HG03460 (cell line): Measurements from ENCODE around the gene MYH13.

ENCODE experiments used
- ATAC-seq: cut with Tn5 transposase; IDR thresholded peaks from one replicate; pipeline ENCODE4 v1.9.1; 2021; ENCODE audit not compliant: unreplicated experiment

Gene MYH13

DNA sequence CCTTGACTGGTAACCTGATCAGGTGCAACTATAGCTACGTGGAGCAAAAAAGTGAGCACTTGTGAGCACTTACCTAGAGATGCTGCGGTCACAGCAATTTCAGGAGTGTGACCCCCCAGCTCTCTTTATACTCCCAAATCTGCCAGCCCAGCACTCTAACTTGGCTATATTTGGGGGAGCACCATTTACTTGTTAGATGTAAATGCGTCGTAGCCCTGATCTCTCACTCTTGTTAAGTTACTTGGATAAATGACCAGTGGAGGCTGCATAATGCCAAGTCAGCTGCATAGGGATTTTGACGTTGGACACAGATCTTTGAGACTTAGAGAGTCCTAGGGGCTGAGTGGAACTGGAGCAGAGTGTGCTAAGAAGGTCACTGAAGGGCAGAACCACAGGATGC is at the start of gene MYH13:
Gene MYH13 (minus strand): TSS at position 101 of the 400 bp plus-strand sequence. CDS start 8,476 bp downstream, outside the sequence.
- ATAC-seq = no peak

DNA sequence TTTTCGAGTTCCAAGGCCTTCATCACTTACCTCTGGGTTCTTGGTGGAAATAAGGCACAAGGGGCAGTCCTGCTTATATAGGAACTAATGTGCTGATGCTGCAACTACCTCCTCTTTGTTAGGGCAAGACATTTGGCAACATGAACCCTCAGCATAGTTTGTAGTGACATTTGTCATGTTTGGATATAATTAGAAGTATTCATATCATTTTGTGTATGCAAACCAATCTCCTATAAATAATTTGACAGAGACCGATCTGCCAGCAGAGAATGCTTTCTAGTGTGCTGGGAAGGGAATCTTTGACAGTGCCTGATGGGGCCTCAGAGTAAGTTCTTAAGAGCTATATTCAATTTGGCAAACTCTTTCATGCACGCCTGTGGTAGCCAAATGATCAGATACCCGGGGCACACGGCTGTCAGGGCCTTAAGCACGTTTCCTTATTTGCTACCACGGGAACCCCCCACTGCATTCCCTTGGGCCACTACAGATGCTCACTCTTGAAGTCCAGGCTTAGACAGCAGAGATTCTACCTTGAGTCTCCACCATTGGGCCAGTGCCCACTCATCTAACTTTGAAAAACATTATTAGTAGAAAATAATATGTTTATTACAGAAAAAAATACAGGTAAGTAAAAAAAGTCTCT is 49.2 kb upstream of the MYH13 start, which contains the start of gene MYH8:
Gene MYH8 (minus strand): TSS at position 51 of the 643 bp plus-strand sequence. CDS start 1,723 bp downstream, outside the sequence.
- ATAC-seq = no peak

DNA sequence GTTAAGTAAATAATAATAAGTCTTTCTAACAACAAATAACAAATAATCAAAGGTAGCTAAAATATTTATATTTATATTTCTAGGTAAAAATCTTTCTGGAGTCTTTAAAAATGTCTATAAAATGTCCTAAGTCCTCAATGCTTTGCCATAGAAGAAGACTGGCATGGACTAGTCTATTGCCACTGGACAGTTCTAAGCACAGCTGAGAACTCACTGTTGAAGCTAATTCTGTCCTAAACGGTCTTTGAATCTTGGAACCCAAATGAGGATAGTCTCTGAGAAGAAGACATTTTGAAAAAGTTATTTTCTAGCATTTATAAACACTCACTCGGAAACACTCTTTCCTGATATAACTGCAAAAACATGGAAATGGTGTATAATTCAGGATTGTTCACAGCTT is 48.4 kb upstream of the MYH13 start:
- ATAC-seq = no peak

DNA sequence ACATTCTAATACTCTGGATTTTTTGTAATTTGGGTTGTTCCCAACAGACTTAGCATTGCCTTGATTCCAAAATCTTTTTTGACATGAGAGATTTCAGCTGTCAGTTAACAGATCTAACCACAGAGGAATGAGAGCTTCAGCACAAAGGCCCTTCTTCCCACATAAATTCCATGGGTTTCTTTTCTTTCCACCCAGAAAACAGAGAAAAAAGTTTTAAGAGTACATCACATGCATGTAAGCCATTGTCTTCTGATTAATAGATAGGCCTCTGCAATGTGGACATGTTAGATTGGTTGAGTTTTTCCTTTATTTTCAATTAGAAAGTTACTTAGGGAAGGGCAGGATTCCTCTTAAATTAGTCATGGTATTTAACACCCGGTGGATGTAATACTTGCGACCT is 48.0 kb upstream of the MYH13 start:
- no peak for ATAC-seq

DNA sequence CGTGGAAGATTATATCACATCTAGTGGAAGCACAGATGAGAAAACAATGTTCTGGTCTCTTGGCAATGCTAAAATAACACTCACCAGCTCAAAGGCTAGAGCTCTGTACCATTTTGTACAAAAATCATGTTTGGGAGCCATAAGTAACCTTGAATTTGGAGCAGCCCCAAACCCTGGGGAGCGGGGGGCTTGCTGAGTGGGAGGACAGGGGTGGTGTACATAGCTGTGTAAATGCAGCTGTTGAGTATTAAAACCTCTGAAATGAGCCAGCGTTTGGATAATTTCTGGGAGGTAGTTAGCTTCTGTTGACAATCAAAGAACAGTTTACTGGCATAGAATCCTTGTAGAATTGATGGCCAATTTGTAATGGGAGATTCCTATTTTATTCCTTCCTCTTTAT is 44.6 kb upstream of the MYH13 start:
- ATAC-seq = no peak

DNA sequence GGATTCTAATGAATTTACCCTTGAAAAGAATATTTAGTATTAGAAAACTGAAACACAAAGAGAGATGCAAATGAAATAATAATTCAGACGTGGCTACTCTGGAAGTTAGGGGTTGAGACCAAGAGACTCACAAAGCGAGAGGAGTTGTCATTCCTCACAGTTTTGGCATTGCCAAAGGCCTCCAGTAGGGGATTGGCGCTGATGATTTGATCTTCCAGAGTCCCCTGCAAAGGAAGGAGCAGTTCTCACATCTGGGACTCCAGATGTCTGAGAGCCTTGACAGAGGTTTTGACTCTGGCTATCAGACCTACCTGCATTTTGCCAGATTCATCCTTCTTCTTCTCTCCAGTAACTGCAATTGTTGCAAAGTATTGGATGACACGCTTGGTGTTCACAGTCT is 42.4 kb upstream of the MYH13 start:
- ATAC-seq = no peak

DNA sequence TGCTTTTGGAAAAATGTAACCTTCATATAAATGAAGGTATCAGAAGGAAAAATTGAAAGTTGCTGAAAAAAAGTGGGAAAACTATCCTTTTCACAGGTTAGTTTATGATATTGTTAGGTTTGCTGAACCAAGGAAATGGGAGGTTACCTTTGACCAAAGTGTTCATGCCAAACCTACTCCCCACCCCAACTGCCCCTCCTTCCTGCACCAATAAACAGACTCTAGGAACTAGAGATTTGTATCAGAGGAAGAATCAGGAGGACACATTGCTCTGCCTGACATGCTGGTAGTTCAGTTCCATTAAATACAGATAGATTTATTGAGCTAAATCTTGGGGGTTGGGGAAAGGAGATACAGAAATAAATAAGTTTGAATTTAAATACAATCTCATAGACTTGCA is 30.8 kb upstream of the MYH13 start:
- no peak for ATAC-seq

DNA sequence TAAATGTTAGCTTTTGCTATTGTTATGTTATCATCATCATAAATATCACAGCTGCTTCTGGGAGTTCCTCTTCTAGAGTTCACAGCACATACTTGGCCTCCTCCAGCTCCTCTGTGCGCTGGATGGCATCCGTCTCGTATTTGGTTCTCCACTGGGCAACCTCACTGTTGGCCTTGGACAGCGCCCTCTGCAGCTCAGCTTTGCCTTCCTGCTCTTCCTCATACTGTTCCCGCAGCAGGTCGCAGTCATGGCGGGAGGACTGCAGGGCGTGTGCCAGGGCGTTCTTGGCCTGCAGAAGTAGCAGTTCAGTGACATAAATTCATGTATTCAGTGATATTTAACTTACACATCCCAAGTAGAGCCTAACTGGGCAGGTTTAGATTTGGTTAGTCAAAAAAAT is 25.5 kb upstream of the MYH13 start:
- no peak for ATAC-seq

DNA sequence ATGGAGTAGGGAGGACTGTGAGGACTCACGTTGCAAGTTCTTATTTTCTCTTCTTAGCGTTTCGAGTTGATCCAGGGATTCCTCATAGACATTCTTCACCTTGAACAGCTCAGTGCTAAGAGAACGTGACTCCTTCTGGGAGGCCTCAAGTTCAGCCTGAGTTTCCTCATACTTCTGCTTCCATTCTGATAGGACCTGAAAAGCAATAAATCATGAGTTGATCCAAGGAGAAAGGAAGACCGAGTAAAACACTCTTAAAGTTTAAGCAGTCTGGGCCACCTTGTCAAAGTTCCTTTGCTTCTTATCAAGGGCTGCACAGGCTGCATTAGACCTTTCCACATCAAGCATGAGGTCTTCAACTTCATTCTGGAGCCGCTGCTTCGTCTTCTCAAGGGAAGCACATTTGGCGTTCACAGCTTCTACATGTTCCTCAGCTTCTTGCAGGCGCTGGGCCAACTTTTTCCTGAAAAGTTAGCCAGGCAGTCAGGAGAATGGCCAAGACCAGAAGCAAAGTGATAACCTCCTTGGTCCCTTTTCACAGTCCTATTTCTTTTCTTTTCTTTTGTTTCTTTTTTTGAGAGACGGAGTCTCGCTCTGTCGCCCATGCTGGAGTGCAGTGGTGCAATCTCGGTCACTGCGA is 23.8 kb upstream of the MYH13 start:
- no peak for ATAC-seq

DNA sequence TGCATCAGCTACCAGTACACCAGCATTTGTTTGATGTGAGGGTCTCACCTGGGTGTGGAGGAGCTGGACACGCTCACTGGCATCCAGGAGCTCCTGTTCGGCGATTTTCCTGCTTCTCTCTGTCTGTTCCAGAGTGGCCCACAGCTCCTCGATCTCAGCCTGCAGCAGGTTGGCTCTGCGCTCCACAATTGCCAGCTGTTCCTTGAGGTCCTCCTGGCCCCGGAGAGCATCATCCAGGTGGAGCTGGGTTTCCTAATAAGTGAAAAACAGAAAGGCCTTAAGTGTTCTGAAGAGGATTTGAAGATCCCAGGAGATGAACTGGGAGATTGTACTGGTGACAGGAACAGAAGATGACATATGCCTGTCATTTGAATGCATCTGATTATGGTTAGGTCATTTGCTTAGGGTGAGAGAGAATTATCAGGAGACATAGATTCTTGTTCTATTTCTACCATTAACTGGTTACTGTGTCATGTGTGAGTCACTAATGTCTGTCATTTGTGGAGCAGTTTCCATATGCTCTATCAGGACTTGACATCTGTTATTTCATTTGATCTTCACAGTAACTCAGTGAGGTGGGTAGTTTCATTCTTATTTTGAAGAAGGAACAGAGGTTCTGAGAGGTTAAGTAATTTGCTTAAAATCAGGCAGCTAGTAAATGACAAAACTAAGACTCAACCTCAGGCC is 21.5 kb upstream of the MYH13 start:
- peak; percentile 62 for ATAC-seq

DNA sequence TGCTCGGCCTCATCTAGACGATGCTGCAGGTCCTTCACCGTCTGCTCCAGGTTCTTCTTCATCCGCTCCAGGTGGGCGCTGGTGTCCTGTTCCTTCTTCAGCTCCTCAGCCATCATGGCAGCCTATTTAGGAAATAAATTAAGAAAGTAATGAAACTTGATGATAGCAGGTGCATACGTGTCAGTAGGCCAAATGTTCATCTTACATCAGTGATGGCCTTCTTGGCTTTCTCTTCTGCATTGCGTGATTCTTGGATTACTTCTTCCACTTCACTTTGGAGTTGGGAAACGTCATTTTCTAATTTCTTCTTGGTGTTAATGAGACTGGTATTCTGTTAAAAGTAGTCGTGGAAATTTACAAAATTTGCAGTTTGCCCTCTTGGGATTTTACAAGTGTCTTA is 20.1 kb upstream of the MYH13 start:
- no peak for ATAC-seq

DNA sequence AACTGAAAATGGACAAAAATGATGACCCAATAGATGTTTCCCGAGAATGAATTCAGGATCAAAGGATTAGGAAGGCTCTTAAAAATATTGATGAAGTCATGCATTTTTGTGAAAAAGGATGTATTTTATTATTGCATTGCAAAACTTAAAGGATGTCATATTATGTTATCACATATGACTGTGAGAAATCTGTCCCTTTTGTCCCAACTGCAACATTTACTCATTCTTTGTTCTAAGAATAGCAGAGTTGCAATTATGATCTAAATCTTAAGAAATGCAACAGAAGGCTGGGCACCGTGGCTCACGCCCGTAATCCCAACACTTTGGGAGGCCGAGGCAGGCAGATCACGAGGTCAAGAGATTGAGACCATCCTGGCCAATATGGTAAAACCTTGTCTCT is 13.1 kb upstream of the MYH13 start:
- ATAC-seq = no peak

DNA sequence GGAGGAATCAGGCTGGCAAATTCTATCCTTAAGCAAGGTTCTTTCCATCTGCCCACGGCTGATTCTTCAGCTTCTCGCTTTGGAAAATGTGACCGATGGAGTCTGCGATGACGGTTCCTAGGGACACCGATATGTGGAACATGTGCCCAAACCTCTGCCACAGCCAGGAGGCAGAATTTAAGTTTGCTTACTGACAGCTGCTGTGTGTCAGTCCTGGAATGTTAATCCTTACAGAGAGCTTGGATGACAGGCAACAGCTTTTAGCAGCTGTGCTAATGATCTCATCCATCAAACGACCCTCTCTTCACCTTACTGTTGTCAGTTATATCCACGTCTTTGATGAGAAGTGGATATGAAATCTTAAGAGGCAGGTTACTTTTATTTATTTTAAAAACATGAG is 11.4 kb upstream of the MYH13 start:
- no peak for ATAC-seq

DNA sequence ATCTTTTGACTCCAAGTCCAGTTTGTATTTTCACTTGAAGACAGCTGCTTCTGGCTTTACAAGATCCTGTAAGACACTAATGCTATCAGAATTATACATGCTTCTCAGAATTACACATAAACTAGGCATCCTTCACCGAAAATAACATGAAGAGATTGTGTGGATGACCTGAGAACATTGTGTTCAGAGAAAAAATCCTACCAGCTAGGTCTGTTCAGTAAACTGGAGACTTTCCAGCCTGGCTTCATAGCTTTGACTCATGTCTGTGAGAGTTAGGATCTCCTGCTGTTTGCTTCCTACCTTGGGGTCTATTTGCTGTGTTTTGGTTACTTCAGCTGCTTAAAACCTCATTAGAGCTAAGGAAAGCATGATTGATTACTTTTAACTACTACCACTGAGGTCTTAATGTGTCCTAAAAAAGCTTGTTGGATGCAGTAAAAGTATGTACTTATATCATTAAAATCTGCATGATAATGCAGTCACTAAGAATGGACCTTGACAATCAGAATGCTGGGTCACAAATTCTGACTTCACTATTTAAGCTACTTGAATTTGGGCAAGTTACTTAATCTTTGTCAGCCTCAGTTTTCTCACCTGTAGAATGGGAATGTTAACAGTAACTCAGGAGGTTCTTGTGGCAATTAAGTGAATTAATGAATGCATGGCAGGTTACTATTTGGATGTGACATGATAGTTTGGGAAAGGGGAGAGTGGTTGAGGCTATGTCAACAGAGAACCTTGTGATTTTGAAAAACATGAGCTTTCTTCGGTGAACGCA is 8.0 kb upstream of the MYH13 start:
- no peak for ATAC-seq

DNA sequence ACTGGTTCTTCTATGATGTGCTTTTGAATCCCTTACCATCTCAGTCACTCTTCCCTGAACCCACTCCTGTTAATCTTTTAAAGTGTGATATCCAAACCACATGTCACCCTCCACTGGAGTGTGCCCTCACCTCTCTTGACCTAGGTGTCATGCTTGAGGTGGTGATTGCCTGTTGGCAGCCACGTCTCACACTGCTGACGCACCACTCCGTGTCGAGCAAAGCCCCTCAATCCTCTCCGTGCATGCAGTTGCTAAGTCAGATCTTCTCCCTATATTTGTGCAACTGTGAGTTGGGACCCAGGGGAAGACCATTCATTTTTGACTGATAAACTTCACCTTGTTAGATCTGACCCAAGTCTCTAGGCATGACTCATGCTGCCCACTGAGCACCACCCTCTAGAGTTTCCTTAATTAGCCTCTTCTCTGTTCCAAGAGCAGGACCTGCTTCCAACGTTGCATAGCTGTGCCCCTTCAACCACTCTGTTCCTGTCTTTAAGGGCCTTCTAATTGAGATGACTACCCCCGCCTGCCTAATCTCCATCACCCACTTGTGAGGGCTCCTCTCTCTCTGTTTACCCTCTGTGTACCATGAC is 2.7 kb downstream of the MYH13 start:
- ATAC-seq = no peak

DNA sequence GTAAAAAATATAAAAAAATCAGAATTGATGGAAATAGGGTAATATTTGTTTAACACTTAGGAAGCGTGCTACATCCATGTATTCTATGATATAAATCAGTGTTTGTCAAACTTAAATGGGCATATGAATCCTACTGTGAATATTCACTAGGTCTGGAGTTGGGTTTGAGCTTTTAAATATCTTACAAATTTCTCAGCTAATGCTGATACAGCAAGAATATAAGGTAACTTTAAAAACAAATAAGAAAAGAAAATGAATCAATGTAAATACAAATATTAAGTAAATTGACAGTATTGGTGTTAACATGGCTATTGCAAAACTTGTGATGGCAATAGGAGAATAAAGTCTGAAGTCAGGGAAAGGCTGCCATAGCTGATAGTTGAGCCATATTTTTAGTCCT is 3.6 kb downstream of the MYH13 start:
- no peak for ATAC-seq

DNA sequence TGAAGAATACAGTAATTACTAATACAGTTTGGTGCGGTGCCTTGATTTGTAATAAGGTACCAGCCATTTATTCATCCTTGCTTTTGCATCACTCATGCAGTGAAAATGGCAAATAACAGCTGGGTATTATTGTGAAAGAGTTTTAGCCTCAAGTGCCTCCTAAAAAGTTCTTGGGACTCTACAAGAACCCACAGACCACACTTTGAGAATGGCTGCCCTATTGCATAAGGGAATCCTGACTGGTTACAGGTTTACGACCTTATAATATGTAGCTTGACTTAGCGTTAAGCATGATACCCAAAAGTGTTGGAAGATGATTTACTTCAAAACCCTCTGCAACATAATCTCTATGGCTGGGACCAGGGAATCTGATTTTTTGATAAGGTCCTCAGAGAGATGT is 4.2 kb downstream of the MYH13 start:
- ATAC-seq = no peak

DNA sequence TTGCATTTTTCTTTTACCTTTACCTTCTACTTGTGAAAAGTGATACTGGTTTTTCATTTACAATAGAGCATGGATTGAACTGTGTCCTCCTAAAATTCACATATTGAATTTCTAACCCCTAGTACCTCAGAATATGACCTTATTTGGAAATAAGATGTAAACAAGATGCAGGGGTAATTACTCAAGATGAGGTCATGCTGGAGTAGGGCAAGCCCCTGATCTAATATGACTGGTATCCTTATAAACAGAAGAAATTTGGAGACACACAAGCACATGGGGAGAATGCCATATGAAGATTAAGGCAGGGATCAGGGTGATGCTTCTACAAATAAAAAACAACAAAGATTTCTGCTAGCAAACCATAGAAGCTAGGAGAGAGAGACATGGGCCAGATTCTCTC is 12.2 kb downstream of the MYH13 start:
- ATAC-seq = no peak

DNA sequence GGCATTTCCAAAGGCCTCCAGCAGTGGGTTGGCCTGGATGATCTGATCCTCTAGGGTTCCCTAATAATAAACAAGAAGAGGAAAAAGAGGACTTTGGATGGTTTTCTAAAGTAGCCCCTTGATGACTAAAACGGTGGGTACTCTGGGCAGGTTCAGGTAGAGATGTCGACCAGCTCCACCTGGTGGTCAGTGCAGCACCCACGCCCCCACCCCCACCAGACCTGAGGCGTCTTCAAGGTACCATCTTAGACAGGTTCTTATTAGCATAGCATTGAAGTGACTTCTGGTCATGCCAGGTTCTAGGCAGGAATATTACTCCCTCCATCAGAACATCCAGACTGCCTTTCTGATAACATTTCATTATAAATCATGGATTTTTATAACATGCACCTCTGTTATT is 15.0 kb downstream of the MYH13 start:
- no peak for ATAC-seq

DNA sequence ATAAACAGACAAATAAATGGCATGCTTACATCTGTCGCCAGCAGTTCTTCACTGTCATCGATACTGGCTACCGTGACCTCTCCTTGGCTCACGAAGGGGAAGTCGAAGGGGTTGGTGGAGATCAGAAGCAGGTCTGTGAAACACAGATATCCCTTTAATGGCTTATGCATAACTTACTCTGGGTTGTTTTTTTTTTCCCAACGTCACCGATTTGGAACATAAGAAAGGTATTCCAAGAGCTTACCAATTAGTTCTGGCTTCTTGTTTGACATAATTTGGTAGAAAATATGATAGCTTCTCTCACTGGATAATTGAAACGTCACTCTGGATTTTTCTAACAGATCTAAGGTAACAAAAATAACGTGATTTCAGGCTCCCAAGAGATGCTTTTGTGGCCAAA is 18.2 kb downstream of the MYH13 start:
- no peak for ATAC-seq

DNA sequence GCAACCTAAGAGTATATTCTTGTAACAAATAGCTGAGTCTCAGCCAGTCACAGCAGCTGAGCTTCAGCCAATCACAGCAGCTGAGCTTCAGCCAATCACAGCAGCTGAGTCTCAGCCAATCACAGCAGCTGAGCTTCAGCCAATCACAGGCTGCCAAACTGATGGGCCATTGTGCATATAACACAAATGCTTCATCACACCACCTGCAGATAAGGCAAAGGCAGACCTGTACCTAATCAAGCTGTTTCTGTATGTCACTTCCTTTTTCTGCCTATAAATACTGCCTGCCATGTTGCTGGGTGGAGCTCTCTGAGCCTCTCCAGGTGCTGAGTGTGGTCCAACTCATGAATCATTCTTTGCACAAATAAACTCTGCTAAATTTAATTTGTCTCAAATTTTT is 19.9 kb downstream of the MYH13 start:
- ATAC-seq = no peak
